ENCODE results near the gene KRT37. TPM values are rescaled to one million over a fixed set of nuclear protein-coding genes. Genes with fewer than 3 reads are reported as not detected.

Gene KRT37
- total and polyA plus RNA-seq, 2 of the 13 experiments (the other 11 are each of a cell fraction or from before 2014, with no cell fraction given), result 0.69 TPM; not detected in 1

DNA sequence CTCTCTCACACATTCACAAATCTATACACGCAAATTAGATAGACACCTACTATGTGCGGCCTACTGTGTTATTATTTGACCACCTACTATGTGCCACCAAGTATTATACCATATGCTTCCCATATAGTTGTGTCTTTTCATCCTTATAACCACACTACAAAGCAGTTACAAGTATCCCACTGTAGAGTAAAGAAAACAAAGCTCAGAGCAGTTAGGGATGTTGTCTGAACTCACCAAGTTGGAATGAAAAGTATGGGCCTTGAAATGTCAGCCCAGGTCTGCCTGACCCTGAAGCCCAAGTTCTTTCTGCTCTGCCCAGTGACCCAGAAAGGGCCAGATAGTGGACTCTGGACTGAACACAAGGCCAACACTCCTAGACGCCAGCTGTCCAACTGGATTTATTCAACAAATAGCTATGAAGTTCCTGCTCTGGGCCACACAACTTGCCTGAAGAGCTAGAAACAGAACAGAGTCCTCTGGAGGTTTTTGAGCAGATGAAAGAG, 8.5 kb downstream of the KRT37 start (continued):
- peak; percentile 14; the same call in 1 of the 2 replicates for TF ChIP-seq STAG1 (CRISPR knock-in tag; IDR thresholded peaks at IDR 0.05)
- peak; percentile 65; the same call in 1 of the 2 replicates for TF ChIP-seq HDAC2 (CRISPR knock-in tag; IDR thresholded peaks at IDR 0.05)
- no peak for TF ChIP-seq SUZ12 (IDR thresholded peaks at IDR 0.05; ENCODE audit: low read depth, low read length)
- no peak for TF ChIP-seq HOXA9 (CRISPR knock-in tag; IDR thresholded peaks at IDR 0.05; ENCODE audit: borderline replicate concordance)
- TF ChIP-seq PHF5A (CRISPR knock-in tag; IDR thresholded peaks at IDR 0.05; ENCODE audit: low read depth, unreplicated experiment), result peak; percentile 57
- peak; percentile 93 for TF ChIP-seq ESRRA (CRISPR knock-in tag; IDR thresholded peaks at IDR 0.05; ENCODE audit: low read depth)
- TF ChIP-seq, protein P1, sequence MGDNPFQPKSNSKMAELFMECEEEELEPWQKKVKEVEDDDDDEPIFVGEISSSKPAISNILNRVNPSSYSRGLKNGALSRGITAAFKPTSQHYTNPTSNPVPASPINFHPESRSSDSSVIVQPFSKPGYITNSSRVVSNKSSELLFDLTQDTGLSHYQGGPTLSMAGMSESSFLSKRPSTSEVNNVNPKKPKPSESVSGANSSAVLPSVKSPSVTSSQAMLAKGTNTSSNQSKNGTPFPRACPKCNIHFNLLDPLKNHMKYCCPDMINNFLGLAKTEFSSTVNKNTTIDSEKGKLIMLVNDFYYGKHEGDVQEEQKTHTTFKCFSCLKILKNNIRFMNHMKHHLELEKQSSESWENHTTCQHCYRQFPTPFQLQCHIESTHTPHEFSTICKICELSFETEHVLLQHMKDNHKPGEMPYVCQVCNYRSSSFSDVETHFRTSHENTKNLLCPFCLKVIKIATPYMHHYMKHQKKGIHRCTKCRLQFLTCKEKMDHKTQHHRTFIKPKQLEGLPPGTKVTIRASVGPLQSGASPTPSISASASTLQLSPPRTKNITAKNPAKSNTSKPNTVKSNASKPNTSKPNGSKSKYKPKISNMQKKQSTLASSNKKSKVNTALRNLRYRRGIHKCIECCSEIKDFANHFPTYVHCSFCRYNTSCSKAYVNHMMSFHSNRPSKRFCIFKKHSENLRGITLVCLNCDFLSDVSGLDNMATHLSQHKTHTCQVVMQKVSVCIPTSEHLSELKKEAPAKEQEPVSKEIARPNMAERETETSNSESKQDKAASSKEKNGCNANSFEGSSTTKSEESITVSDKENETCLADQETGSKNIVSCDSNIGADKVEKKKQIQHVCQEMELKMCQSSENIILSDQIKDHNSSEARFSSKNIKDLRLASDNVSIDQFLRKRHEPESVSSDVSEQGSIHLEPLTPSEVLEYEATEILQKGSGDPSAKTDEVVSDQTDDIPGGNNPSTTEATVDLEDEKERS (CRISPR knock-in tag; IDR thresholded peaks at IDR 0.05), result peak; percentile 81; the same call in 1 of the 2 replicates
- no peak for TF ChIP-seq ZNF558 (CRISPR knock-in tag; IDR thresholded peaks at IDR 0.05; ENCODE audit: borderline replicate concordance)
- TF ChIP-seq, protein P2, sequence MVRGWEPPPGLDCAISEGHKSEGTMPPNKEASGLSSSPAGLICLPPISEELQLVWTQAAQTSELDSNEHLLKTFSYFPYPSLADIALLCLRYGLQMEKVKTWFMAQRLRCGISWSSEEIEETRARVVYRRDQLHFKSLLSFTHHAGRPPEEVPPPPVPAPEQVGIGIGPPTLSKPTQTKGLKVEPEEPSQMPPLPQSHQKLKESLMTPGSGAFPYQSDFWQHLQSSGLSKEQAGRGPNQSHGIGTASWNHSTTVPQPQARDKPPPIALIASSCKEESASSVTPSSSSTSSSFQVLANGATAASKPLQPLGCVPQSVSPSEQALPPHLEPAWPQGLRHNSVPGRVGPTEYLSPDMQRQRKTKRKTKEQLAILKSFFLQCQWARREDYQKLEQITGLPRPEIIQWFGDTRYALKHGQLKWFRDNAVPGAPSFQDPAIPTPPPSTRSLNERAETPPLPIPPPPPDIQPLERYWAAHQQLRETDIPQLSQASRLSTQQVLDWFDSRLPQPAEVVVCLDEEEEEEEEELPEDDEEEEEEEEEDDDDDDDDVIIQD (CRISPR knock-in tag; IDR thresholded peaks at IDR 0.05; ENCODE audit: low read depth), result peak; percentile 50; the same call in 1 of the 2 replicates
- TF ChIP-seq ZNF607 (CRISPR knock-in tag; IDR thresholded peaks at IDR 0.05; ENCODE audit: borderline replicate concordance), result no peak; the same call in 1 of the 2 replicates
- TF ChIP-seq TCF7L2 (IDR thresholded peaks at IDR 0.05; ENCODE audit: low read depth, low read length), result no peak
- 0 out of 2 replicates have a peak, but pooled peaks have one; percentile 29 for TF ChIP-seq ZNF670 (CRISPR knock-in tag; IDR thresholded peaks at IDR 0.05; ENCODE audit: borderline replicate concordance)
- no peak for TF ChIP-seq MZF1 (CRISPR knock-in tag; IDR thresholded peaks at IDR 0.05; ENCODE audit: borderline replicate concordance)
- no peak for TF ChIP-seq HDAC6 (IDR thresholded peaks at IDR 0.05; ENCODE audit: low read depth, low read length)
- TF ChIP-seq MED8 (CRISPR knock-in tag; IDR thresholded peaks at IDR 0.05; ENCODE audit: insufficient replicate concordance), result no peak
- no peak for TF ChIP-seq SRSF9 (IDR thresholded peaks at IDR 0.05; ENCODE audit: borderline replicate concordance, insufficient read depth, low read depth, low read length, poor library complexity, severe bottlenecking)
- TF ChIP-seq ARNTL (CRISPR knock-in tag; IDR thresholded peaks at IDR 0.05), result no peak
- no peak for TF ChIP-seq ZNF136 (CRISPR knock-in tag; IDR thresholded peaks at IDR 0.05; ENCODE audit: low read depth)
- no peak for TF ChIP-seq ZNF557 (CRISPR knock-in tag; IDR thresholded peaks at IDR 0.05)
- TF ChIP-seq, protein P3, sequence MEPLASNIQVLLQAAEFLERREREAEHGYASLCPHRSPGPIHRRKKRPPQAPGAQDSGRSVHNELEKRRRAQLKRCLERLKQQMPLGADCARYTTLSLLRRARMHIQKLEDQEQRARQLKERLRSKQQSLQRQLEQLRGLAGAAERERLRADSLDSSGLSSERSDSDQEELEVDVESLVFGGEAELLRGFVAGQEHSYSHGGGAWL (CRISPR knock-in tag; IDR thresholded peaks at IDR 0.05), result no peak
- TF ChIP-seq, protein P4, sequence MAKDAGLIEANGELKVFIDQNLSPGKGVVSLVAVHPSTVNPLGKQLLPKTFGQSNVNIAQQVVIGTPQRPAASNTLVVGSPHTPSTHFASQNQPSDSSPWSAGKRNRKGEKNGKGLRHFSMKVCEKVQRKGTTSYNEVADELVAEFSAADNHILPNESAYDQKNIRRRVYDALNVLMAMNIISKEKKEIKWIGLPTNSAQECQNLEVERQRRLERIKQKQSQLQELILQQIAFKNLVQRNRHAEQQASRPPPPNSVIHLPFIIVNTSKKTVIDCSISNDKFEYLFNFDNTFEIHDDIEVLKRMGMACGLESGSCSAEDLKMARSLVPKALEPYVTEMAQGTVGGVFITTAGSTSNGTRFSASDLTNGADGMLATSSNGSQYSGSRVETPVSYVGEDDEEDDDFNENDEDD (CRISPR knock-in tag; IDR thresholded peaks at IDR 0.05; ENCODE audit: borderline replicate concordance), result no peak
- no peak for TF ChIP-seq ZNF619 (CRISPR knock-in tag; IDR thresholded peaks at IDR 0.05)
- no peak; the same call in 1 of the 2 replicates for TF ChIP-seq ZNF441 (CRISPR knock-in tag; IDR thresholded peaks at IDR 0.05; ENCODE audit: borderline replicate concordance)

Data from HepG2 (cell line).